K562 (cell line): Measurements from ENCODE around the gene B3GNT9. TPM values are rescaled to one million over a fixed set of nuclear protein-coding genes. Genes with fewer than 3 reads are reported as not detected.

Source experiments
- ATAC-seq: fragments of 200-7000 bp; cut with Tn5 transposase; 3 replicates; pipeline ENCODE4 v1.9.1; 2020; ENCODE audit warnings: moderate library complexity
- BruUV-seq: library from RNA; stranded (reverse); fragments of 400-500 nt; replicated peaks from 2 replicates; lab custom pipeline; 2021; lab: Mats Ljungman, UMichigan
- CTCF ChIA-PET: fragments of 300-600 bp; formaldehyde crosslinking; extraction: SDS; loops from one replicate; lab custom pipeline; 2021; ENCODE audit warnings: low intra/inter-chr PET ratio; lab: Yijun Ruan, JAX
- POLR2A ChIA-PET: fragments of 300-600, 350-650 bp; sonication (Branson Sonifier 250); formaldehyde crosslinking; extraction: SDS; loops from one replicate; lab custom pipeline; 2021; ENCODE audit warnings: antibody characterized with exemption, inconsistent platforms; lab: Yijun Ruan, JAX
- DNase-seq, 4 experiments: peaks; one replicate each; pipeline versions ENCODE4 v3.0.0 to v3.0.0-alpha.2; 2011 to 2018; ENCODE audit warnings: low spot score in 3 of 4, mixed read lengths in 3 of 4; ENCODE audit errors: extremely low read depth in 1 of 4
- FAIRE-seq: peaks from 2 replicates; lab custom pipeline; 2011; peaks lifted over from hg19 to GRCh38; lab: Jason Lieb, UNC
- H2AFZ ChIP-seq: 2 replicates; pipeline ENCODE4 v1.6.0; 2011; ENCODE audit warnings: low read depth, low read length, control low read depth, inconsistent platforms
- H3K27ac ChIP-seq: fragments of 200-600 bp; 3 replicates; pipeline ENCODE4 v1.8.0; 2011; ENCODE audit warnings: low read depth, mild to moderate bottlenecking, control low read depth, inconsistent platforms, low read length, moderate library complexity, mixed read lengths; ENCODE audit errors: extremely low read depth
- H3K27me3 ChIP-seq, 2 experiments: fragments of 300-600 bp in 1 of 2; 2 replicates in 1 of 2; 3 replicates in 1 of 2; pipeline versions ENCODE4 v1.6.0 to v1.8.0; 2011; ENCODE audit warnings: inconsistent platforms in 2 of 2, low read length in 2 of 2, mild to moderate bottlenecking in 1 of 2, mixed read lengths in 1 of 2, moderate library complexity in 1 of 2; ENCODE audit not compliant: control insufficient read depth in 2 of 2, insufficient read depth in 2 of 2
- H3K36me3 ChIP-seq: fragments of 300-600 bp; 3 replicates; pipeline ENCODE4 v1.8.0; 2011; ENCODE audit warnings: mild to moderate bottlenecking, low read length, inconsistent platforms; ENCODE audit not compliant: control insufficient read depth, insufficient read depth
- H3K4me1 ChIP-seq, 2 experiments: fragments of 200-600 bp in 1 of 2; replicated peaks in 1 of 2; 2 replicates in 1 of 2; 3 replicates in 1 of 2; pipeline versions ENCODE4 v1.5.1 to v1.8.0; 2011; ENCODE audit warnings: inconsistent platforms in 2 of 2, low read length in 2 of 2, mild to moderate bottlenecking in 1 of 2, mixed read lengths in 1 of 2, moderate library complexity in 1 of 2; ENCODE audit not compliant: control insufficient read depth in 2 of 2, insufficient read depth in 2 of 2
- H3K4me2 ChIP-seq: 2 replicates; pipeline ENCODE4 v1.6.1; 2011; ENCODE audit warnings: low read length, control low read depth, inconsistent platforms, mixed read lengths; ENCODE audit not compliant: insufficient read depth
- H3K4me3 ChIP-seq: fragments of 200-600 bp; sonication (generic), shearing (Covaris generic); 2 replicates; pipeline ENCODE4 v1.5.1; 2016; ENCODE audit warnings: control low read depth, inconsistent platforms
- H3K79me2 ChIP-seq: fragments of 200-600 bp; 3 replicates; pipeline ENCODE4 v1.8.0; 2011; ENCODE audit warnings: low read length, inconsistent platforms; ENCODE audit not compliant: control insufficient read depth, insufficient read depth
- H3K9ac ChIP-seq, 2 experiments: 2 replicates each; pipeline versions ENCODE4 v1.6.0 to v1.6.1; 2011; ENCODE audit warnings: low read depth in 2 of 2, low read length in 2 of 2, control low read depth in 1 of 2, inconsistent platforms in 1 of 2, mild to moderate bottlenecking in 1 of 2, mixed read lengths in 1 of 2; ENCODE audit not compliant: insufficient read depth in 1 of 2
- H3K9me1 ChIP-seq: one replicate; pipeline ENCODE4 v1.6.0; 2011; ENCODE audit warnings: inconsistent platforms, mild to moderate bottlenecking, low read length, moderate library complexity; ENCODE audit not compliant: control insufficient read depth, insufficient read depth
- H3K9me3 ChIP-seq: replicated peaks from 2 replicates; pipeline ENCODE4 v1.5.1; 2011; ENCODE audit warnings: low read depth, low read length, inconsistent platforms; ENCODE audit not compliant: control insufficient read depth, insufficient read depth
- H4K20me1 ChIP-seq: replicated peaks from 2 replicates; pipeline ENCODE4 v1.6.1; 2011; ENCODE audit warnings: low read length, inconsistent platforms, mixed read lengths; ENCODE audit not compliant: control insufficient read depth, insufficient read depth
- CHD7 ChIP-seq: fragments of 200-600 bp; sonication (generic); IDR thresholded peaks from one replicate; pipeline ENCODE4 v1.6.1; 2012; ENCODE audit warnings: mild to moderate bottlenecking, low read depth, low read length, inconsistent platforms
- ESRRA ChIP-seq: fragments of 450-650 bp; IDR thresholded peaks from 2 replicates; pipeline ENCODE4 v1.6.1; 2014; ENCODE audit warnings: low read depth, mild to moderate bottlenecking, moderate library complexity, borderline replicate concordance
- RB1 ChIP-seq: fragments of 450-650 bp; IDR thresholded peaks from 2 replicates; pipeline ENCODE4 v1.6.1; 2017; ENCODE audit warnings: low read depth, mild to moderate bottlenecking
- ZNF592 ChIP-seq: fragments of 450-650 bp; IDR thresholded peaks from 2 replicates; pipeline ENCODE4 v1.6.1; 2017; ENCODE audit warnings: antibody characterized with exemption, mild to moderate bottlenecking
- WGBS: fragments of 100-300 bp; shearing (Covaris generic); methylation state at CpG from one replicate; pipeline ENCODE4 v1.1.6; 2016; ENCODE audit warnings: low coverage, mixed read lengths; ENCODE audit not compliant: insufficient coverage; ENCODE audit errors: missing lambda C conversion rate; 5-methylcytosine and 5-hydroxymethylcytosine counted together
- in situ Hi-C: fragments of 300-500 bp; cut with MboI; formaldehyde crosslinking; loops from 4 replicates; pipeline ENCODE4 v1.15.0; 2018; ENCODE audit warnings: inconsistent platforms, mixed read lengths
- intact Hi-C: fragments of 100-400 bp; cut with micrococcal nuclease; formaldehyde crosslinking; loops from 2 replicates; pipeline ENCODE4 v1.14.2; 2022
- polyA plus RNA-seq, 8 experiments: library from polyadenylated mRNA; depleted of rRNA in 4 of 8; stranded (reverse) in 5 of 8; unstranded in 3 of 8; fragments of >200 nt; fragmentation: Nextera tagmentation in 2 of 8; fragmentation: Illumina TruSeq in 1 of 8; extraction: Ambion mirVana in 2 of 8; extraction: Trizol in 1 of 8; gene quantifications; 2 replicates each; pipeline versions ENCODE4 v1.2.1 to v1.2.3, GENCODE V29; 2011 to 2014; ENCODE audit warnings: inconsistent platforms in 1 of 8, missing spikeins in 1 of 8
- total RNA-seq, 7 experiments: library from RNA; depleted of rRNA in 6 of 7; stranded (reverse); fragments of >200 nt in 6 of 7; fragmentation: Illumina TruSeq in 2 of 7; extraction: Trizol in 2 of 7; gene quantifications; 2 replicates each; pipeline versions ENCODE4 v1.2.1 to v1.2.3, GENCODE V29; 2011 to 2021; ENCODE audit warnings: low replicate concordance in 1 of 7

B3GNT9 gene
- total and polyA plus RNA-seq, 9 of the 15 experiments (the other 6 are each of a cell fraction or from before 2014, with no cell fraction given), result 0.01 to 1.8 (median 1.1) TPM; not detected in 1

GRCh38 chr16:67161595-67162058 is 10.8 kb upstream of the B3GNT9 start:
- DNase-seq (no peak), FAIRE-seq (no peak), ATAC-seq (no peak)
- H3K27ac ChIP-seq, result peak overlapping the region; percentile 31; the same call in 2 of the 3 replicates
- peaks cover 28% of the 10 kb centered on the region for H3K79me2 ChIP-seq
- H3K9me1 ChIP-seq, result no peaks in the 10 kb centered on the region
- WGBS, result 81% methylated on average over 25 of the region's 25 CpGs
- CTCF ChIA-PET, result interaction anchor here (0.6 kb wide), 1 partner anchor 28 kb away, joined by 3 read pairs; the partner anchor contains the start of gene EXOC3L1
- BruUV-seq, result no TSS peak
- H3K9me3 ChIP-seq, result no peaks in the 10 kb centered on the region
- in situ Hi-C loops (loop anchor here (25.0 kb wide), 1 partner anchor 199 kb away; the partner anchor contains the start of gene CES3), intact Hi-C loops (no loop called here)
- H3K4me3 ChIP-seq, result 0 out of 2 replicates have a peak overlapping the region, but pooled peaks have one; percentile 73
- POLR2A ChIA-PET, result interaction anchor here (0.7 kb wide), 1 partner anchor 151 kb away, joined by 3 read pairs; no protein-coding TSS in a partner anchor
- peaks cover 27 to 76% of the 10 kb centered on the region in 2 experiments for H3K4me1 ChIP-seq
- peaks cover 9% of the 10 kb centered on the region for H4K20me1 ChIP-seq
- peak overlapping the region; percentile 87; the same call in 1 of the 2 replicates for H3K4me2 ChIP-seq
- H2AFZ ChIP-seq, result no peak overlapping the region
- H3K27me3 ChIP-seq, result no peaks in the 10 kb centered on the region
- H3K9ac ChIP-seq, result peak overlapping the region; percentile 33 to 78; a peak in 3 of 4 replicates
- H3K36me3 ChIP-seq, result 0 out of 3 replicates have a peak, but pooled peaks cover 5% of the 10 kb centered on the region
- TF ChIP-seq RB1 (no peak), CHD7 (no peak), ESRRA (no peak), ZNF592 (no peak)
